Measurements from ENCODE around the gene LONRF2.

LONRF2 gene

GRCh38 chr2:100240386-100240785 lies 81.9 kb downstream of the LONRF2 start:
- no peak overlapping the region for H3K4me3 ChIP-seq (replicated peaks; ENCODE audit: low read depth, low read length)
- no peaks in the 10 kb centered on the region for H3K27me3 ChIP-seq (replicated peaks; ENCODE audit: control insufficient read depth, insufficient read depth, low read length)
- DNase-seq (ENCODE audit: extremely low read depth, insufficient read length) = no peak
- no peak for TF ChIP-seq CTCF (IDR thresholded peaks at IDR 0.05; ENCODE audit: insufficient read depth, low read length, poor library complexity, severe bottlenecking)
- no peaks in the 10 kb centered on the region for H3K36me3 ChIP-seq (ENCODE audit: control insufficient read depth, insufficient read depth, low read length)

- no peaks in the 10 kb centered on the region for H3K36me3 ChIP-seq (ENCODE audit: control insufficient read depth, insufficient read depth, low read length)
- no peak for TF ChIP-seq CTCF (IDR thresholded peaks at IDR 0.05; ENCODE audit: insufficient read depth, low read length, poor library complexity, severe bottlenecking)
- no peak overlapping the region for H3K4me3 ChIP-seq (replicated peaks; ENCODE audit: low read depth, low read length)
- no peak for DNase-seq (ENCODE audit: extremely low read depth, insufficient read length)
- no peaks in the 10 kb centered on the region for H3K27me3 ChIP-seq (replicated peaks; ENCODE audit: control insufficient read depth, insufficient read depth, low read length)
Observed at GRCh38 chr2:100239486-100240210, 82.7 kb downstream of the LONRF2 start.

- Histone ChIP-seq H3K27me3 (replicated peaks; ENCODE audit: control insufficient read depth, insufficient read depth, low read length) (no peaks in the 10 kb centered on the region), H3K36me3 (ENCODE audit: control insufficient read depth, insufficient read depth, low read length) (no peaks in the 10 kb centered on the region), H3K4me3 (replicated peaks; ENCODE audit: low read depth, low read length) (no peak overlapping the region)
- TF ChIP-seq CTCF (IDR thresholded peaks at IDR 0.05; ENCODE audit: insufficient read depth, low read length, poor library complexity, severe bottlenecking) = no peak
- DNase-seq (ENCODE audit: extremely low read depth, insufficient read length) = no peak
Observed at GRCh38 chr2:100238471-100238870, 83.8 kb downstream of the LONRF2 start.

GRCh38 chr2:100237770-100238169 lies 84.5 kb downstream of the LONRF2 start:
- no peak overlapping the region for H3K4me3 ChIP-seq (replicated peaks; ENCODE audit: low read depth, low read length)
- H3K36me3 ChIP-seq (ENCODE audit: control insufficient read depth, insufficient read depth, low read length) = no peaks in the 10 kb centered on the region
- H3K27me3 ChIP-seq (replicated peaks; ENCODE audit: control insufficient read depth, insufficient read depth, low read length) = no peaks in the 10 kb centered on the region
- no peak for DNase-seq (ENCODE audit: extremely low read depth, insufficient read length)
- no peak for TF ChIP-seq CTCF (IDR thresholded peaks at IDR 0.05; ENCODE audit: insufficient read depth, low read length, poor library complexity, severe bottlenecking)

GRCh38 chr2:100237163-100237562 lies 85.1 kb downstream of the LONRF2 start:
- DNase-seq (ENCODE audit: extremely low read depth, insufficient read length) = no peak
- Histone ChIP-seq H3K36me3 (ENCODE audit: control insufficient read depth, insufficient read depth, low read length) (no peaks in the 10 kb centered on the region), H3K4me3 (replicated peaks; ENCODE audit: low read depth, low read length) (no peak overlapping the region), H3K27me3 (replicated peaks; ENCODE audit: control insufficient read depth, insufficient read depth, low read length) (no peaks in the 10 kb centered on the region)
- no peak for TF ChIP-seq CTCF (IDR thresholded peaks at IDR 0.05; ENCODE audit: insufficient read depth, low read length, poor library complexity, severe bottlenecking)

GRCh38 chr2:100236166-100236565 lies 86.1 kb downstream of the LONRF2 start:
- Histone ChIP-seq H3K4me3 (replicated peaks; ENCODE audit: low read depth, low read length) (no peak overlapping the region), H3K27me3 (replicated peaks; ENCODE audit: control insufficient read depth, insufficient read depth, low read length) (no peaks in the 10 kb centered on the region), H3K36me3 (ENCODE audit: control insufficient read depth, insufficient read depth, low read length) (no peaks in the 10 kb centered on the region)
- no peak for TF ChIP-seq CTCF (IDR thresholded peaks at IDR 0.05; ENCODE audit: insufficient read depth, low read length, poor library complexity, severe bottlenecking)
- no peak for DNase-seq (ENCODE audit: extremely low read depth, insufficient read length)

Measured in GM06990 (cell line).